Neural crest cell (in vitro differentiated cells): ENCODE results near the gene RGL4. TPM values are rescaled to one million over a fixed set of nuclear protein-coding genes. Genes with fewer than 3 reads are reported as not detected.
"Not testable (repeated sequence)": the region's sequence is repeated elsewhere in the genome, so short reads cannot be mapped to it uniquely, and the experiment has no call there.

Experiments used
- DNase-seq: peaks from one replicate; pipeline ENCODE4 v3.0.0; 2021; ENCODE audit warnings: low read depth, mixed read lengths, low spot score
- H3K27ac Mint-ChIP-seq: one replicate; pipeline ENCODE4 v1.8.0; 2021; ENCODE audit warnings: mild to moderate bottlenecking, mixed read lengths; ENCODE audit not compliant: unreplicated experiment
- H3K27me3 Mint-ChIP-seq: 2 replicates; pipeline ENCODE4 v1.8.0; 2021; ENCODE audit warnings: low read depth, mild to moderate bottlenecking, mixed read lengths
- H3K36me3 Mint-ChIP-seq: 2 replicates; pipeline ENCODE4 v1.8.0; 2021; ENCODE audit warnings: low read depth, mild to moderate bottlenecking, mixed read lengths
- H3K4me1 Mint-ChIP-seq: 2 replicates; pipeline ENCODE4 v1.8.0; 2021; ENCODE audit warnings: mixed read lengths
- H3K4me3 Mint-ChIP-seq: one replicate; pipeline ENCODE4 v1.8.0; 2021; ENCODE audit warnings: mild to moderate bottlenecking, mixed read lengths
- H3K9me3 Mint-ChIP-seq: 2 replicates; pipeline ENCODE4 v1.8.0; 2021; ENCODE audit warnings: mixed read lengths
- CTCF ChIP-seq: fragments of 200-600 bp; sonication (generic); conservative IDR thresholded peaks from 2 replicates; pipeline ENCODE4 v1.5.0; 2021; ENCODE audit warnings: antibody characterized with exemption, mild to moderate bottlenecking
- total RNA-seq: library from RNA; stranded (reverse); gene quantifications from 2 replicates; pipeline ENCODE4 v1.2.1, GENCODE V29; 2021

Gene RGL4
- total RNA-seq, 1 donor from 2014 or later: not detected

DNA sequence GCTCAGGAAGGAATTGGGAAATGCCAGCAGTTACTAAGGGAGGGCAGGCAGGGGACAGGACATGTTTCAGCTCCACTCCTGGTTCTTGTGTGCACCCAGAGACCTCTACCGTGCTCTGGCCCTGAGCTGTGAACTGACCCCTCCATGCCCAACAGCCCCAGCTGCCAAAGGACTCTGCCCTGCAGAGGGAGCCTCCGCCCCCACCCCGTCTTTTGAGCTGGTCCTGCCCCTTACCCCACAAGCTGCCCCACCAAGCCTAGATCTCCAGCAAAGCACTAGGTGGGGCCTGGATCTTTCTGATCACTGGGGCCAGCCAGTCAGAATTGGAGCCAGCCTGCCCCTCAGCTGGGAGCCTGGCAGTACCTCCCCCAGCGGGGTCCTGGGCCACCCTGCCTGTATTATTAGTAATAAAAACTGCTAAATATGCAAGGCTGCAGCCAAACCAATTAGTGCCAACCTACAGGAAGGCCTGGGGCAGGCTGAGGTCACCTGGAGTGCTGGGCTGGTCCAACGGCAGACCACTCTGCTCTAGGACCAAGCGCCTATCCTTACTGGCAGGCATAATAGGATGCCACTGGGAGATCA is 34.8 kb upstream of the RGL4 start:
- H3K27ac Mint-ChIP-seq: no peak overlapping the region
- no peaks in the 10 kb centered on the region for H3K27me3 Mint-ChIP-seq
- H3K4me1 Mint-ChIP-seq: no peaks in the 10 kb centered on the region
- H3K4me3 Mint-ChIP-seq: no peak overlapping the region
- no peak for DNase-seq
- peaks cover 6% of the 10 kb centered on the region for H3K36me3 Mint-ChIP-seq
- no peaks in the 10 kb centered on the region for H3K9me3 Mint-ChIP-seq
- no peak for TF ChIP-seq CTCF

GRCh38 chr22:23657727-23658126 is 33.1 kb upstream of the RGL4 start:
- Mint-ChIP-seq H3K9me3 (peaks cover 3% of the 10 kb centered on the region), H3K36me3 (peaks cover 19% of the 10 kb centered on the region), H3K27ac (no peak overlapping the region), H3K27me3 (no peaks in the 10 kb centered on the region), H3K4me1 (no peaks in the 10 kb centered on the region), H3K4me3 (no peak overlapping the region)
- no peak for TF ChIP-seq CTCF
- no peak for DNase-seq

- DNase-seq, H3K4me3 Mint-ChIP-seq, H3K27me3 Mint-ChIP-seq, H3K27ac Mint-ChIP-seq, H3K9me3 Mint-ChIP-seq, H3K4me1 Mint-ChIP-seq: not testable (repeated sequence)
- peaks cover 39% of the 10 kb centered on the region for H3K36me3 Mint-ChIP-seq
Measured at GRCh38 chr22:23660381-23660780, 30.4 kb upstream of the RGL4 start.

- no peak for TF ChIP-seq CTCF
- no peaks in the 10 kb centered on the region for H3K27me3 Mint-ChIP-seq
- DNase-seq: no peak
- H3K4me1 Mint-ChIP-seq: no peaks in the 10 kb centered on the region
- no peak overlapping the region for H3K4me3 Mint-ChIP-seq
- peaks cover 1% of the 10 kb centered on the region for H3K9me3 Mint-ChIP-seq
- H3K36me3 Mint-ChIP-seq: peaks cover 12% of the 10 kb centered on the region
- no peak overlapping the region for H3K27ac Mint-ChIP-seq
Measured at GRCh38 chr22:23670378-23671295, 20.2 kb upstream of the RGL4 start.

DNA sequence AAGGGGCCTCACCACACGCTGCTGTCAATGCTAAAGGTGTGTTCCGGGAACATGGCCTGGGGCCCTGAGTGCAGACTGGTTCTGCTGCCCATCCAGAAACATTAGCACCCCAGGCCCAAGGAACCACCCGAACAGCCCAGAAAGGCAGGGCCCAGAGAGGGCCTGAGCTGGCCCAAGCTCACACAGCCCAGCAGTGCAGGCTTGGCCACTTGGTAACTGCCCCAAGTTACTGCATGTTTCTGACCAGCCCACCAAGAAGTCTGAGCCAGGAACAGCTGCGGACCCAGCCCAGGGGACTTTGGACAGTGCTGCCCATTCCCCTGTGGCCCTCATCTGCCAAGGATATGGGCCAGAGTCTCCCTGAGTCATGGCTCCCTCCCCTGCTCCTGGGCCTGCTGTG is 19.4 kb upstream of the RGL4 start:
- not testable (repeated sequence) for H3K4me3 Mint-ChIP-seq, H3K36me3 Mint-ChIP-seq, H3K9me3 Mint-ChIP-seq, H3K4me1 Mint-ChIP-seq, H3K27ac Mint-ChIP-seq, H3K27me3 Mint-ChIP-seq, DNase-seq

- H3K4me3 Mint-ChIP-seq, H3K4me1 Mint-ChIP-seq, DNase-seq, H3K27me3 Mint-ChIP-seq, H3K9me3 Mint-ChIP-seq, H3K36me3 Mint-ChIP-seq: not testable (repeated sequence)
- H3K27ac Mint-ChIP-seq: peak overlapping the region; percentile 6
Measured at GRCh38 chr22:23672307-23673049, 18.3 kb upstream of the RGL4 start.
